ENCODE measurements around the gene ADAT2. TPM values are rescaled to one million over a fixed set of nuclear protein-coding genes. Genes with fewer than 3 reads are reported as not detected.

The ADAT2 gene
- total and polyA plus RNA-seq, 2 of the 13 experiments (the other 11 are each of a cell fraction or from before 2014, with no cell fraction given): 10.5 to 18.3 TPM

- TF ChIP-seq, protein P1, sequence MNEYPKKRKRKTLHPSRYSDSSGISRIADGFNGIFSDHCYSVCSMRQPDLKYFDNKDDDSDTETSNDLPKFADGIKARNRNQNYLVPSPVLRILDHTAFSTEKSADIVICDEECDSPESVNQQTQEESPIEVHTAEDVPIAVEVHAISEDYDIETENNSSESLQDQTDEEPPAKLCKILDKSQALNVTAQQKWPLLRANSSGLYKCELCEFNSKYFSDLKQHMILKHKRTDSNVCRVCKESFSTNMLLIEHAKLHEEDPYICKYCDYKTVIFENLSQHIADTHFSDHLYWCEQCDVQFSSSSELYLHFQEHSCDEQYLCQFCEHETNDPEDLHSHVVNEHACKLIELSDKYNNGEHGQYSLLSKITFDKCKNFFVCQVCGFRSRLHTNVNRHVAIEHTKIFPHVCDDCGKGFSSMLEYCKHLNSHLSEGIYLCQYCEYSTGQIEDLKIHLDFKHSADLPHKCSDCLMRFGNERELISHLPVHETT (CRISPR knock-in tag; conservative IDR thresholded peaks at IDR 0.05): no peak
- TF ChIP-seq HNRNPK (IDR thresholded peaks at IDR 0.05; ENCODE audit: low read depth, low read length, poor library complexity, severe bottlenecking): no peak
- no peak for TF ChIP-seq ZNF841 (CRISPR knock-in tag; IDR thresholded peaks at IDR 0.05; ENCODE audit: borderline replicate concordance)
- no peak for TF ChIP-seq ZNF598 (CRISPR knock-in tag; IDR thresholded peaks at IDR 0.05; ENCODE audit: borderline replicate concordance)
- TF ChIP-seq ZFP82 (CRISPR knock-in tag; IDR thresholded peaks at IDR 0.05; ENCODE audit: borderline replicate concordance): no peak
- TF ChIP-seq, protein P2, sequence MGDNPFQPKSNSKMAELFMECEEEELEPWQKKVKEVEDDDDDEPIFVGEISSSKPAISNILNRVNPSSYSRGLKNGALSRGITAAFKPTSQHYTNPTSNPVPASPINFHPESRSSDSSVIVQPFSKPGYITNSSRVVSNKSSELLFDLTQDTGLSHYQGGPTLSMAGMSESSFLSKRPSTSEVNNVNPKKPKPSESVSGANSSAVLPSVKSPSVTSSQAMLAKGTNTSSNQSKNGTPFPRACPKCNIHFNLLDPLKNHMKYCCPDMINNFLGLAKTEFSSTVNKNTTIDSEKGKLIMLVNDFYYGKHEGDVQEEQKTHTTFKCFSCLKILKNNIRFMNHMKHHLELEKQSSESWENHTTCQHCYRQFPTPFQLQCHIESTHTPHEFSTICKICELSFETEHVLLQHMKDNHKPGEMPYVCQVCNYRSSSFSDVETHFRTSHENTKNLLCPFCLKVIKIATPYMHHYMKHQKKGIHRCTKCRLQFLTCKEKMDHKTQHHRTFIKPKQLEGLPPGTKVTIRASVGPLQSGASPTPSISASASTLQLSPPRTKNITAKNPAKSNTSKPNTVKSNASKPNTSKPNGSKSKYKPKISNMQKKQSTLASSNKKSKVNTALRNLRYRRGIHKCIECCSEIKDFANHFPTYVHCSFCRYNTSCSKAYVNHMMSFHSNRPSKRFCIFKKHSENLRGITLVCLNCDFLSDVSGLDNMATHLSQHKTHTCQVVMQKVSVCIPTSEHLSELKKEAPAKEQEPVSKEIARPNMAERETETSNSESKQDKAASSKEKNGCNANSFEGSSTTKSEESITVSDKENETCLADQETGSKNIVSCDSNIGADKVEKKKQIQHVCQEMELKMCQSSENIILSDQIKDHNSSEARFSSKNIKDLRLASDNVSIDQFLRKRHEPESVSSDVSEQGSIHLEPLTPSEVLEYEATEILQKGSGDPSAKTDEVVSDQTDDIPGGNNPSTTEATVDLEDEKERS (CRISPR knock-in tag; IDR thresholded peaks at IDR 0.05): no peak
- TF ChIP-seq, protein P3, sequence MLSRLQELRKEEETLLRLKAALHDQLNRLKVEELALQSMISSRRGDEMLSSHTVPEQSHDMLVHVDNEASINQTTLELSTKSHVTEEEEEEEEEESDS (CRISPR knock-in tag; IDR thresholded peaks at IDR 0.05; ENCODE audit: borderline replicate concordance): no peak
- TF ChIP-seq SNAI1 (CRISPR knock-in tag; IDR thresholded peaks at IDR 0.05; ENCODE audit: borderline replicate concordance): no peak
- TF ChIP-seq MZF1 (CRISPR knock-in tag; IDR thresholded peaks at IDR 0.05; ENCODE audit: borderline replicate concordance): no peak
- TF ChIP-seq GRHL1 (CRISPR knock-in tag; conservative IDR thresholded peaks at IDR 0.05): no peak
- TF ChIP-seq HDAC6 (IDR thresholded peaks at IDR 0.05; ENCODE audit: low read depth, low read length): no peak
- TF ChIP-seq SALL2 (CRISPR knock-in tag; IDR thresholded peaks at IDR 0.05): no peak
- no peak for TF ChIP-seq MED8 (CRISPR knock-in tag; IDR thresholded peaks at IDR 0.05; ENCODE audit: insufficient replicate concordance)
- no peak for TF ChIP-seq PBX2 (CRISPR knock-in tag; IDR thresholded peaks at IDR 0.05)
- no peak for TF ChIP-seq ZFYVE20 (CRISPR knock-in tag; IDR thresholded peaks at IDR 0.05; ENCODE audit: borderline replicate concordance, low read depth)
- no peak for TF ChIP-seq ZNF556 (CRISPR knock-in tag; IDR thresholded peaks at IDR 0.05; ENCODE audit: borderline replicate concordance)
- TF ChIP-seq ZNF354B (CRISPR knock-in tag; IDR thresholded peaks at IDR 0.05): no peak
- TF ChIP-seq ZBTB3 (CRISPR knock-in tag; IDR thresholded peaks at IDR 0.05; ENCODE audit: borderline replicate concordance, low read depth): no peak
- no peak for TF ChIP-seq AGO1 (IDR thresholded peaks at IDR 0.05; ENCODE audit: low read depth, low read length, poor library complexity, severe bottlenecking)
- TF ChIP-seq, protein P4, sequence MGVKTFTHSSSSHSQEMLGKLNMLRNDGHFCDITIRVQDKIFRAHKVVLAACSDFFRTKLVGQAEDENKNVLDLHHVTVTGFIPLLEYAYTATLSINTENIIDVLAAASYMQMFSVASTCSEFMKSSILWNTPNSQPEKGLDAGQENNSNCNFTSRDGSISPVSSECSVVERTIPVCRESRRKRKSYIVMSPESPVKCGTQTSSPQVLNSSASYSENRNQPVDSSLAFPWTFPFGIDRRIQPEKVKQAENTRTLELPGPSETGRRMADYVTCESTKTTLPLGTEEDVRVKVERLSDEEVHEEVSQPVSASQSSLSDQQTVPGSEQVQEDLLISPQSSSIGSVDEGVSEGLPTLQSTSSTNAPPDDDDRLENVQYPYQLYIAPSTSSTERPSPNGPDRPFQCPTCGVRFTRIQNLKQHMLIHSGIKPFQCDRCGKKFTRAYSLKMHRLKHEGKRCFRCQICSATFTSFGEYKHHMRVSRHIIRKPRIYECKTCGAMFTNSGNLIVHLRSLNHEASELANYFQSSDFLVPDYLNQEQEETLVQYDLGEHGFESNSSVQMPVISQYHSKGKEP (CRISPR knock-in tag; IDR thresholded peaks at IDR 0.05): no peak
- TF ChIP-seq ZNF33B (CRISPR knock-in tag; IDR thresholded peaks at IDR 0.05): no peak
Observed at GRCh38 chr6:143410859-143411270, 39.6 kb downstream of the ADAT2 start (continued).
